Tibial nerve (tissue), 4 donors: ENCODE data around the gene STRIT1.

Experiments
- EP300 ChIP-seq, 2 donors: sonication (generic); formaldehyde crosslinking; IDR thresholded peaks; one replicate each; pipeline ENCODE4 v1.6.1; 2017; ENCODE audit warnings: antibody characterized with exemption in 2 of 2, mild to moderate bottlenecking in 1 of 2
- POLR2A ChIP-seq, 2 donors: fragments of 450-650 bp; IDR thresholded peaks; one replicate each; pipeline ENCODE4 v1.6.1; 2017; ENCODE audit warnings: antibody characterized with exemption in 2 of 2, mild to moderate bottlenecking in 2 of 2, moderate library complexity in 2 of 2
- TF ChIP-seq, protein P1 (sequence below), 5 experiments: fragments of 200-600 bp in 3 of 5; fragments of 450-650 bp in 2 of 5; sonication (generic) in 3 of 5; IDR thresholded peaks; one replicate each; pipeline ENCODE4 v1.5.1; 2016 to 2019; ENCODE audit warnings: antibody characterized with exemption in 5 of 5, mild to moderate bottlenecking in 3 of 5, moderate library complexity in 2 of 5

DNA sequence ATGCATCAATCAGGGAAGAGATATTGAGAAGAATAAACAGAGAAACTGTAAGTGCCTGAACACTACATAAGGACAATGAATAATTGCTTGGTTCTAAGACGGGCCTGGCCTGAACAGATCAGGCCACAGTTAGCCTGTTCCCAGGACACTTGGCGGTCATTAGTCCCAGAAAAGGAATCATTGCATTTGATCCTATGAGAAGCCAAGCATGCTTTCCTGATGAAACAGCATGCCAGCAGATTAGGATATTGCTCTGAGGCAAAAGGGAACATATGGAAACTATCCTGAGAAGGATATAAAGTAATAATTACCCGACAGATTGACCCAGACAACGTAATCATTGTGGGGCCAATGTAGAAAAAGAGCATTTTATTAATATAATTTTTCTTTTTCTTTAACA, 51.9 kb downstream of the STRIT1 start:
- TF ChIP-seq, protein P1, sequence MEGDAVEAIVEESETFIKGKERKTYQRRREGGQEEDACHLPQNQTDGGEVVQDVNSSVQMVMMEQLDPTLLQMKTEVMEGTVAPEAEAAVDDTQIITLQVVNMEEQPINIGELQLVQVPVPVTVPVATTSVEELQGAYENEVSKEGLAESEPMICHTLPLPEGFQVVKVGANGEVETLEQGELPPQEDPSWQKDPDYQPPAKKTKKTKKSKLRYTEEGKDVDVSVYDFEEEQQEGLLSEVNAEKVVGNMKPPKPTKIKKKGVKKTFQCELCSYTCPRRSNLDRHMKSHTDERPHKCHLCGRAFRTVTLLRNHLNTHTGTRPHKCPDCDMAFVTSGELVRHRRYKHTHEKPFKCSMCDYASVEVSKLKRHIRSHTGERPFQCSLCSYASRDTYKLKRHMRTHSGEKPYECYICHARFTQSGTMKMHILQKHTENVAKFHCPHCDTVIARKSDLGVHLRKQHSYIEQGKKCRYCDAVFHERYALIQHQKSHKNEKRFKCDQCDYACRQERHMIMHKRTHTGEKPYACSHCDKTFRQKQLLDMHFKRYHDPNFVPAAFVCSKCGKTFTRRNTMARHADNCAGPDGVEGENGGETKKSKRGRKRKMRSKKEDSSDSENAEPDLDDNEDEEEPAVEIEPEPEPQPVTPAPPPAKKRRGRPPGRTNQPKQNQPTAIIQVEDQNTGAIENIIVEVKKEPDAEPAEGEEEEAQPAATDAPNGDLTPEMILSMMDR (IDR thresholded peaks at IDR 0.05), result no peak
- no peak for TF ChIP-seq POLR2A (IDR thresholded peaks at IDR 0.05)
- no peak for TF ChIP-seq EP300 (IDR thresholded peaks at IDR 0.05)
